HG02852 (cell line): Measurements from ENCODE around the gene CBLN1.

Source experiments
- ATAC-seq: cut with Tn5 transposase; IDR thresholded peaks from one replicate; pipeline ENCODE4 v1.9.1; 2021; ENCODE audit warnings: mild to moderate bottlenecking, moderate library complexity; ENCODE audit not compliant: unreplicated experiment

CBLN1 gene

GRCh38 chr16:49281480-49281842 lies at the start of gene CBLN1:
Gene CBLN1 (minus strand): TSS chr16:49281838. CDS start chr16:49281465, 373 bp downstream.
- ATAC-seq: no peak

- ATAC-seq: no peak
Observed at GRCh38 chr16:49330562-49331201, 49.0 kb upstream of the CBLN1 start.

- ATAC-seq: no peak
Observed at GRCh38 chr16:49328325-49328724, 46.7 kb upstream of the CBLN1 start.

- no peak for ATAC-seq
Observed at GRCh38 chr16:49327466-49327865, 45.8 kb upstream of the CBLN1 start.

GRCh38 chr16:49324703-49325102 lies 43.1 kb upstream of the CBLN1 start:
- ATAC-seq: no peak

GRCh38 chr16:49315602-49316001 lies 34.0 kb upstream of the CBLN1 start:
- no peak for ATAC-seq

- ATAC-seq: no peak
Observed at GRCh38 chr16:49312389-49312985, 30.8 kb upstream of the CBLN1 start.

GRCh38 chr16:49311823-49312222 lies 30.2 kb upstream of the CBLN1 start:
- no peak for ATAC-seq

- ATAC-seq: no peak
Observed at GRCh38 chr16:49307176-49307575, 25.5 kb upstream of the CBLN1 start.

GRCh38 chr16:49305406-49305805 lies 23.8 kb upstream of the CBLN1 start:
- no peak for ATAC-seq

- ATAC-seq: no peak
Observed at GRCh38 chr16:49292413-49292812, 10.8 kb upstream of the CBLN1 start.

GRCh38 chr16:49287572-49287971 lies 5.9 kb upstream of the CBLN1 start:
- no peak for ATAC-seq

GRCh38 chr16:49284962-49285361 lies 3.3 kb upstream of the CBLN1 start:
- ATAC-seq: no peak

- ATAC-seq: no peak
Observed at GRCh38 chr16:49283376-49284049, 1.9 kb upstream of the CBLN1 start.

- ATAC-seq: no peak
Observed at GRCh38 chr16:49282690-49283375, 1.2 kb upstream of the CBLN1 start.

- peak; percentile 91 for ATAC-seq
Observed at GRCh38 chr16:49281843-49282642, 405 bp upstream of the CBLN1 start.

GRCh38 chr16:49280841-49281371 lies 732 bp downstream of the CBLN1 start:
- ATAC-seq: no peak

- ATAC-seq: no peak
Observed at GRCh38 chr16:49280105-49280741, 1.4 kb downstream of the CBLN1 start.

GRCh38 chr16:49278944-49279725 lies 2.5 kb downstream of the CBLN1 start:
- no peak for ATAC-seq

- no peak for ATAC-seq
Observed at GRCh38 chr16:49278567-49278827, 3.1 kb downstream of the CBLN1 start.
